GM19463 (cell line): Measurements from ENCODE around the gene GCNA.
"Not testable (repeated sequence)": the region's sequence is repeated elsewhere in the genome, so short reads cannot be mapped to it uniquely, and the experiment has no call there.

ENCODE experiments used
- ATAC-seq: cut with Tn5 transposase; IDR thresholded peaks from one replicate; pipeline ENCODE4 v1.9.1; 2021; ENCODE audit warnings: mild to moderate bottlenecking, moderate library complexity; ENCODE audit not compliant: unreplicated experiment

GCNA gene

GRCh38 chrX:71558920-71559319, 19.3 kb upstream of the GCNA start:
- ATAC-seq, result no peak

GRCh38 chrX:71559773-71560172, 18.5 kb upstream of the GCNA start:
- ATAC-seq, result not testable (repeated sequence)

DNA sequence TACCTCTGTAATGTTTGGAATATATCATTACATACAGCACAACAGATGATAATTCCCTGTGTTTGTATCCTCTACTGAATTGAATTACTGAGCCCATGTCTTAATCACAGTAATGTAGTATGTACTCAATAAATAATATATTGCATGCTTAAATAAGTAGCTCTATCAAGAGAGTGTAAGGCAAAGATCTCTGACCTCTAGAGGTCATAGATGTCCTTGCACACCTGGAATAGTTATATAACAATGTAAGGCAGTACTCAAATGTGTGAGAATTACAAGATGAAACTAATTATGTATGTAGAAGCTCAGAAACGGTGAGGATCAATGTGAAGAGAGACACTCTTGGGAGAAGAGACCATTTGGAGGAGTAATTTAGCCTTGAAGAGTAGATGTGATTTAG, 14.3 kb upstream of the GCNA start:
- no peak for ATAC-seq

- no peak for ATAC-seq
These were observed 12.7 kb upstream of the GCNA start for GRCh38 chrX:71565474-71566041.

DNA sequence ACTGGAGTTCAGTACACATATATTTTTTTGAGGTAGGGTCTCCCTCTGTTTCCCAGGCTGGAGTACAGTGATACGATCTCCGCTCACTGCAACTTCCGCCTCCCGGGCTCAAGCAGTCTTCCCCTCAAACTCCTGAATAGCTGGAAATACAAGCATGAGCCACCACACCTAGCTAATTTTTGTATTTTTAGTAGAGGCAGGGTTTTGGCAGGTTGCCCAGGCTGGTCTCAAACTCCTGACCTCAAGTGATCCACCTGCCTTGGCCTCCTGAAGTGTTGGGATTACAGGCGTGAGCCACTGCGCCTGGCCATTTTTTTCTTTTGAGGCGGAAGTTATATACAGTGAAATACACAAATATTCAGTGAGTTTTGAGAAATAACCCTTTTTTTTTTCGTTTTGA, 6.8 kb upstream of the GCNA start:
- ATAC-seq, result not testable (repeated sequence)

GRCh38 chrX:71573590-71573989, 4.6 kb upstream of the GCNA start:
- no peak for ATAC-seq

GRCh38 chrX:71577682-71578081, 555 bp upstream of the GCNA start:
- ATAC-seq, result no peak

DNA sequence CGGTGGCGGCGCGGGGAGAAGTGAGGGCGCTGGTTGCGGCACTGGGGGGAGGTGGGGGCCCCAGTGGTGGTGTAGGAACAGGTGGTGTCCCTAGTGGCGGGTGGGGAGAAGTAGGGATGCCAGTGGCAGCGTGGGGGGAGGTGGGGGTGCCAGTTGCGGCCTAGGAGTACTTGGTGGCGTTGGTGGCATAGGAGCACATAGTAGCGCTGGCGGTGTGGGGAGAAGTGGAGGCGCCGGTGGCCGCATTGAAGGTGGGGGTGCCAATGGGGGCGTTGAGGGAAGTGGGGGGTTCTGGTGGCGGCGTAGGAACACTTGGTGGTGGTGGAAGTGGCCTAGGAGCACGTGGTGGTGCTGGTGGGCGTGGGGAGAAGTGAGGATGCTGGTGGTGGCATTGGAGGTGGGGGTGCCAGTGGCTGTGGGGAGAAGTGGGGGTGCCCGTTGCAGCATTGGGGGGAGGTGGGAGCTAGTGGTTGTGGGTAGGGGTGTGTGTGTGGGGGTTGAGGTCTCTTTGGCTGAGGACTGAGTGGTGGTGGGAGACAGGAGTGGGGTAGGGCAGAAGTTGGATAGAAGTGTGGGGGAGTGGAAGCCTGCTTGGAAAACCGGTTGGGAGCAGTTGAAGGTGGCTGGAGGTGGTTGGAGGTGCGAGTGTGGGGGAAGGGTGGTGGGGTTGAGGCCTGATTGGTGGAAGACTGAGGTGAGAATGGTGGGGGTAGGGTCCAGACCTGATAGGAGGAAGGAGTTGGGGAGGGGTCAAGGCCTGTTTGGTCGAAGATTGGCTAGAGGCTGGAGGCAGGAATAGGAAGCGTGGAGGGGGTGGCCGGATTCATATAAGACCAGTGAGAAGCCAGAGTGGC, 1.1 kb downstream of the GCNA start:
- ATAC-seq, result no peak

DNA sequence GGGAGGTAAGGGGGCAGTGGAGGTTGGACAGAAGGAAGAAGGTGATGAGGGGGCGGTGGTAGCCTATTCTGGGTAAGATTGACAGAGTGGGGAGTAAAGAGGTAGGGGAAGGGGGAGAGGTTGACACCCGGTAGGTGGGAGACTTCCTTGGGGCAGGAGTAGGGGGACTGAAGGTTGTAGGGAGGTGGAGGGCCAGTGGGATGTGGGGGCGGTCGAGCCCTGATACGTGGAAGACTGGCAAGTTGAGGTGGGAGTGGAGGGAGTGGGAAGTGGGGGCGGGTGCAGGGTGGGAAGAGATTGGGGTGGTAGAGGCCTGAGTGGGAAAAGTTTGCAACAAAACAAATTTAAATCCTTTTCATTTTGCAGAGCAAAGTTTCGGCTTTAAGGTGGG, 1.7 kb downstream of the GCNA start:
- ATAC-seq, result no peak

DNA sequence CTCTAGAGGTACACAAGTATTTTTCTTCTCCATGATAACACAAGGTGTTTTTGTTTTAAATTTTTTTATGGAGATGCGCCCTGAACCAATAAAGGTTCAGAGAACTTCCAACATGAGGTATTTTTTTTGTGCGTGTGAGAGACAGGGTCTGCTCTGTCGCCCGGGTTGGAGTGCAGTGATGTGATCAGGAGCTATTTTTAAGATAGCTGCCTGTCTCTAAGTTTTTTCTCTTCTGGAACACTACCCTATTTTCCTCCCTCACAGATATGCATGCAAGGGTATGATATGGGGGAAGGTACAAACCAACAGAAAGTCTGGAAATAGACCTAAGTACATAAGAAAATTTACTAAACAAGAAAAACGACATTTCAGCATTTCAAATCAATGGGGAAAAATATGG, 3.0 kb downstream of the GCNA start:
- ATAC-seq, result no peak

GRCh38 chrX:71586929-71587328, 8.7 kb downstream of the GCNA start:
- no peak for ATAC-seq

DNA sequence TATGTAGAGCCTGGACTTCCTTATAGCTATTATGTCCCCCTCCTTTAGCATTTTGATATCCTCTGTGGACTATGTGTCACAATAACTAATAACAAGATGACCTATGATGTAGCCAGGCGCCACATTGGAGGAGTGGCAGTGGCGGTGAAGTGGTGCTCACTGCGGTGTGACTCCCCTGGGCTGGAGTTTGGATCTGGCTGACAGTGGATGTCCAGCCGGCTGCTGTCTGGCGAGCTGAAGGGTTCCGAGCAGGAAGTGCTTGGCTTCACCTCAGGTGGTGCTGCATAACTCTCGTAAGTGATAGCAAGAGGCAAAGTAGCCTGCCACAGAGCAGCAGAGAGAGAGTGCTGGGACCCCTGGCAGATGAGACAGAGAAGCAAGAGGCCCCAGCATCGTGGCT, 15.0 kb downstream of the GCNA start:
- ATAC-seq, result not testable (repeated sequence)

DNA sequence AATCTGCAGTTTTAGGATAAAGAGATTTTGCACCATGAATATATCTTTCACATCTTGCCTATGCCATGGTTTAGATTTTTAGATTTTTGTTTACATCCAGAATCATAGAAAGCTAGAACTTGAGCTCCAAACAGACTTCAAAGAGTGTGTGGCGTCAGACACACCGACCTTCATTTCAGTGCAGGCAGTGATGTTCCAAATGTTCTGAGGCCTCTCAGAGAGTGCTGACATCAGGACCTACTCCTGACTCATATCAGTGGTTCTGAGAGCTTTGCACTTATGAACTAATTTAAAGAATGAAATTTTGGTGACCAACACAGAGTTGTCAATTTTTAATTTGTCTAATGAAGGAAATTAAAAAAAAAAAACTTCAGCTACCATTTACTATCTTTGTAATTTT, 21.7 kb downstream of the GCNA start:
- no peak for ATAC-seq

DNA sequence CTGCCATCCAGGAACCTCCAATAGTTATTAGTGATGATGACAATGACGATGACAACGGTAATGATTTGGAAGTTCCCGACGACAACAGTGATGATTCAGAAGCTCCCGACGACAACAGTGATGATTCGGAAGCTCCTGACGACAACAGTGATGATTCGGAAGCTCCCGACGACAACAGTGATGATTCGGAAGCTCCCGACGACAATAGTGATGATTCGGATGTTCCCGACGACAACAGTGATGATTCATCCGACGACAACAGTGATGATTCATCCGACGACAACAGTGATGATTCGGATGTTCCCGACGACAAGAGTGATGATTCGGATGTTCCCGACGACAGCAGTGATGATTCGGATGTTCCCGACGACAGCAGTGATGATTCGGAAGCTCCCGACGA, 25.4 kb downstream of the GCNA start:
- ATAC-seq, result no peak

GRCh38 chrX:71604141-71604540, 25.9 kb downstream of the GCNA start:
- ATAC-seq, result no peak

DNA sequence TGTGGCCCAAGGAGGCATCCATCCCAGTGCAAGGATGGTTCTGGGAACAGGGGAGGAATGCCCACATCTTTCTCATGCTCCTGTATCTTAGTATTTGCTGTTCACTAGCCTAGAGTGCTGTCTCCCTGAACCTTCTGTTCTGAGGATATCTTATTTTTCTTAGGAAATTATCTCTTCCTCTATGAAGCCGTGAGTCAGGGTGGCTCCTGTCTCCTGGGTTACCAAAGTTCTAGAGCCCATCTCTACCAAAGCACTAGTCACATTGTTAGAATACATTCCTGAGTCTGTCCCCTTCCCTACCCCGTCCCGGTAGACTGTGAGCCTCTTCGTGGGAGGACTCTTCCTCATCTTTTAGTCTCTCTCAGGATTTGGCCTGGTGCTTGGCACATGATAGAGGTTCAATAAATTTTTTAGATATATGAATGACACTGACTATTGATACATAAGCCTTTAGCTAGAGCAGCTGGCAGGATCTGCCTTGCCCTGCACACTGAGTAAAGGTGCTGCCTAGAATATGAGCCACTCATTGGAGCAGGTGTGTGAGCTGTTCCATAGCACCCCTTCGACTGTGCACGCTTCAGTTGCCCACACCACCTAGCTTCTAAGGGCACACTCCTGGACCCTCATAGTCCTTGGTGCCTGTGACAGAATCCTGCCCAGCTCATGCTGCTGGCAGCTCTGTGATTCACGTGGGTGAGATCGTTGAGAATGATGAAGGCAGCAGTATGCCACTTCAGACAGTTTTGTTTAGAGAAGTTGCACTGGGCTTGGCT, 26.7 kb downstream of the GCNA start:
- ATAC-seq, result no peak

- no peak for ATAC-seq
These were observed 28.4 kb downstream of the GCNA start for GRCh38 chrX:71606536-71607216.

GRCh38 chrX:71607488-71607887, 29.3 kb downstream of the GCNA start:
- ATAC-seq, result no peak

- no peak for ATAC-seq
These were observed 31.0 kb downstream of the GCNA start for GRCh38 chrX:71609095-71609750.

DNA sequence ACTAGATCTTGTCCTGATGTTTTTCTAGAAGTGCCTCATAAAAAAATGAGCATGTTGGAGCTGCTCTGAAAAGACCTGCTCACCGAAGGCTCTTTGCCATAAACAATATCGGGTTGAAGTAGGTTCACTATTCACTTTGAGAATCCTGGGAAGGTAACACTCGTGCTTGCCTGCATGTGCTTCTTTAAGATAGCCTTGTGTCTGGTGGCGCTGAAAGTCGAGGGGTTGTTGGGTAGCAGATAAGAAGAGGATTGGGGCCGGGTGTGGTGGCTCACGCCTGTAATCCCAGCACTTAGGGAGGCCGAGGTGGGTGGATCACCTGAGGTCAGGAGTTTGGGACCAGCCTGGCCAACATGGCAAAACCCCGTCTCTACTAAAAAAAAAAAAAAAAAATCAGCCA, 33.5 kb downstream of the GCNA start:
- ATAC-seq, result not testable (repeated sequence)

DNA sequence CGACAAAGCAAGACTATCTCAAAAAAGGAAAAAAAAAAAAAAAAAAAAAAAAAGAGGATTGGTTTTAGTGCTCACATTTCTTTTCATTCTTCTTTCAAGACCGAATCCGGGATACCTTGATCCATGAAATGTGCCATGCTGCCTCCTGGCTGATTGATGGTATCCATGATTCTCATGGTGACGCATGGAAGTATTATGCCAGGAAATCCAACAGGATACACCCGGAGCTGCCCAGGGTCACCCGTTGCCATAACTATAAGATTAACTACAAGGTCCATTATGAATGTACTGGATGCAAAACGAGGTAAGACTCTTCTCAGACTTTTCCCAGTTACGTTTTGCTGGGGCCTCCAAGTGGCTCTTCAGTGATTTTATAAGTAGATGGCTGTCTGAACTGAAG, 34.0 kb downstream of the GCNA start:
- no peak for ATAC-seq
